Tibial artery (tissue), 4 donors: Measurements from ENCODE around the gene ACP2.
A peak's percentile ranks its signal among the peaks of the same experiment; 100 is the strongest.

ENCODE experiments used
- DNase-seq, 2 donors: peaks; one replicate each; pipeline ENCODE4 v3.0.0-alpha.2; 2019
- H3K27ac ChIP-seq, 2 donors: fragments of 200-600 bp; sonication (generic) in 1 of 2; 1 replicate in 1 of 2; 2 replicates in 1 of 2; pipeline ENCODE4 v1.5.1; 2018 to 2019; ENCODE audit warnings: mild to moderate bottlenecking in 1 of 2
- H3K27me3 ChIP-seq, 2 donors: fragments of 200-600 bp; sonication (generic) in 1 of 2; one replicate each; pipeline versions ENCODE4 v1.5.1 to v1.6.0; 2016 to 2019
- H3K36me3 ChIP-seq, 3 donors: fragments of 200-600 bp; sonication (generic) in 2 of 3; one replicate each; pipeline ENCODE4 v1.5.1; 2016 to 2019; ENCODE audit warnings: mild to moderate bottlenecking in 2 of 3
- H3K4me1 ChIP-seq, 4 donors: fragments of 200-600 bp; sonication (generic) in 2 of 4; 1 replicate in 3 of 4; 2 replicates in 1 of 4; pipeline ENCODE4 v1.5.1; 2016 to 2019
- H3K4me3 ChIP-seq, 2 donors: fragments of 200-600 bp; sonication (generic) in 1 of 2; 1 replicate in 1 of 2; 2 replicates in 1 of 2; pipeline ENCODE4 v1.5.1; 2018 to 2019; ENCODE audit warnings: mild to moderate bottlenecking in 2 of 2
- H3K9me3 ChIP-seq, 3 donors: fragments of 200-600 bp; sonication (generic) in 1 of 3; one replicate each; pipeline ENCODE4 v1.5.1; 2016 to 2019
- intact Hi-C: fragments of 100-400 bp; cut with DNase I; formaldehyde crosslinking; loops from one replicate; pipeline ENCODE4 v1.15.0; 2023; ENCODE audit warnings: low total_unique reads
- TF ChIP-seq, protein P1 (sequence below), 2 experiments: fragments of 200-600 bp in 1 of 2; fragments of 450-650 bp in 1 of 2; IDR thresholded peaks; one replicate each; pipeline ENCODE4 v1.5.1; 2017 to 2019; ENCODE audit warnings: antibody characterized with exemption in 2 of 2, mild to moderate bottlenecking in 1 of 2, moderate library complexity in 1 of 2

The ACP2 gene

GRCh38 chr11:47285969-47286770, 37.6 kb upstream of the ACP2 start:
- no peaks in the 10 kb centered on the region for H3K4me1 ChIP-seq
- H3K4me3 ChIP-seq: no peak overlapping the region
- no peaks in the 10 kb centered on the region for H3K9me3 ChIP-seq
- intact Hi-C loops: no loop called here
- no peaks in the 10 kb centered on the region for H3K27me3 ChIP-seq
- H3K36me3 ChIP-seq: peaks cover 98 to 100% (median 100%) of the 10 kb centered on the region in 3 donors
- TF ChIP-seq, protein P1, sequence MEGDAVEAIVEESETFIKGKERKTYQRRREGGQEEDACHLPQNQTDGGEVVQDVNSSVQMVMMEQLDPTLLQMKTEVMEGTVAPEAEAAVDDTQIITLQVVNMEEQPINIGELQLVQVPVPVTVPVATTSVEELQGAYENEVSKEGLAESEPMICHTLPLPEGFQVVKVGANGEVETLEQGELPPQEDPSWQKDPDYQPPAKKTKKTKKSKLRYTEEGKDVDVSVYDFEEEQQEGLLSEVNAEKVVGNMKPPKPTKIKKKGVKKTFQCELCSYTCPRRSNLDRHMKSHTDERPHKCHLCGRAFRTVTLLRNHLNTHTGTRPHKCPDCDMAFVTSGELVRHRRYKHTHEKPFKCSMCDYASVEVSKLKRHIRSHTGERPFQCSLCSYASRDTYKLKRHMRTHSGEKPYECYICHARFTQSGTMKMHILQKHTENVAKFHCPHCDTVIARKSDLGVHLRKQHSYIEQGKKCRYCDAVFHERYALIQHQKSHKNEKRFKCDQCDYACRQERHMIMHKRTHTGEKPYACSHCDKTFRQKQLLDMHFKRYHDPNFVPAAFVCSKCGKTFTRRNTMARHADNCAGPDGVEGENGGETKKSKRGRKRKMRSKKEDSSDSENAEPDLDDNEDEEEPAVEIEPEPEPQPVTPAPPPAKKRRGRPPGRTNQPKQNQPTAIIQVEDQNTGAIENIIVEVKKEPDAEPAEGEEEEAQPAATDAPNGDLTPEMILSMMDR (IDR thresholded peaks at IDR 0.05): no peak
- no peak overlapping the region for H3K27ac ChIP-seq
- peak in 1 of 2 donors; percentile 42 for DNase-seq

DNA sequence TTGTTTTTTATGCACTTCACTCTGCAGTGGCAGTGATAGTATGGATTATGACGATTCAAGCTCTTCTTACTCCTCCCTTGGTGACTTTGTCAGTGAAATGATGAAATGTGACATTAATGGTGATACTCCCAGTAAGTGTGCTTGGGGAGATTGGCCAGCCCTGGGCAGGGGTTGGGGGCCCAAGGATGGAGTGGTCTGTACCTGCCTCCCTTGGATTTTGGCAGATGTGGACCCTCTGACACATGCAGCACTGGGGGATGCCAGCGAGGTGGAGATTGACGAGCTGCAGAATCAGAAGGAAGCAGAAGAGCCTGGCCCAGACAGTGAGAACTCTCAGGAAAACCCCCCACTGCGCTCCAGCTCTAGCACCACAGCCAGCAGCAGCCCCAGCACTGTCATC, 35.5 kb upstream of the ACP2 start:
- H3K36me3 ChIP-seq: peaks cover 96 to 100% (median 96%) of the 10 kb centered on the region in 3 donors
- H3K4me3 ChIP-seq: no peak overlapping the region
- no peaks in the 10 kb centered on the region for H3K4me1 ChIP-seq
- no peaks in the 10 kb centered on the region for H3K27me3 ChIP-seq
- no peak for DNase-seq
- no peaks in the 10 kb centered on the region for H3K9me3 ChIP-seq
- no peak overlapping the region for H3K27ac ChIP-seq
- TF ChIP-seq, protein P1 (IDR thresholded peaks at IDR 0.05): no peak
- intact Hi-C loops: no loop called here

GRCh38 chr11:47282462-47282861, 33.8 kb upstream of the ACP2 start:
- DNase-seq: peak in 1 of 2 donors; percentile 17
- H3K36me3 ChIP-seq: peaks cover 90 to 100% (median 98%) of the 10 kb centered on the region in 3 donors
- no peaks in the 10 kb centered on the region for H3K27me3 ChIP-seq
- no peak overlapping the region for H3K4me3 ChIP-seq
- intact Hi-C loops: no loop called here
- H3K4me1 ChIP-seq: no peaks in the 10 kb centered on the region
- no peak overlapping the region for H3K27ac ChIP-seq
- TF ChIP-seq, protein P1 (IDR thresholded peaks at IDR 0.05): no peak
- no peaks in the 10 kb centered on the region for H3K9me3 ChIP-seq

DNA sequence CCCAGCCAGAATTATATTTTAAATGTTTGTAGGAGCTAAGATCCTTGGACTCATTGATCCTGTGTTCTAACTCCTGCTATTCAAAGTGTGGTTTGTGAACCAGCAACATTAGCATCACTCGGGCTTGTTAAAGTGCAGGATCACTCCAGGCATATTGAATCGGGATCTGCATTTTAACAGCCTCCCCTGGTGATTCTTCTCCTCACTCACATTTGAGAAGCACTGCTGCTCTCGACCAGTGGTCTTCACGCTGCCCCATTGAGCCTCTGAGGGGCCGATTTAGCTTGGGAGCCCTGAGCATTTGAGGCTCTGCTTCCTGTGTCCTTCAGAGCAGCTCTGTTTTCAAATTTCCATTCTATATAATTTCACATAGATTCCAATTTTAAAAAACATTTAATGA, 32.2 kb upstream of the ACP2 start:
- intact Hi-C loops: no loop called here
- Histone ChIP-seq H3K27me3 (no peaks in the 10 kb centered on the region), H3K27ac (no peak overlapping the region), H3K9me3 (no peaks in the 10 kb centered on the region), H3K36me3 (peaks cover 90 to 100% (median 97%) of the 10 kb centered on the region in 3 donors), H3K4me3 (no peak overlapping the region), H3K4me1 (no peaks in the 10 kb centered on the region)
- TF ChIP-seq, protein P1 (IDR thresholded peaks at IDR 0.05): no peak
- peak in 1 of 2 donors; percentile 12 for DNase-seq

DNA sequence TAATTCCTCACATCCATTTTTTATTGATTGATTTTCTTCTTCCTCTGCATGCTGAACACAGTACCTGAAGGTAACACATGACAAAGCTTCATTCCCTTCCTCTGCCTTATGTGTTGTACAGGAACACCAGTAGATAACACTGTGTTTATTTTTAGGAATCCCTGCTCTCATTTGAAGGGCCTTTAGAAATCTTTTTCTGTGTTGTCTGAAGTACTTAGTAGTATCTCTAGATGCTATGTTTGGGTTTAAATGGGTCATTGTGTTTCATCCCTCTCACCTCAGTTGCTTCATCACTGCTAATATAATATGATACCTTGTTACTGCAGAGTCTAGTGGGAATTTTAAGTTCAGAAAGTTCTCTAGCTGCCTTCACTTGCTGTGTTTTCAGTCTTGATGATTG, 31.5 kb upstream of the ACP2 start:
- no peak for DNase-seq
- H3K27ac ChIP-seq: no peak overlapping the region
- no peaks in the 10 kb centered on the region for H3K9me3 ChIP-seq
- intact Hi-C loops: no loop called here
- TF ChIP-seq, protein P1 (IDR thresholded peaks at IDR 0.05): no peak
- no peak overlapping the region for H3K4me3 ChIP-seq
- peaks cover 90 to 100% (median 95%) of the 10 kb centered on the region in 3 donors for H3K36me3 ChIP-seq
- H3K27me3 ChIP-seq: no peaks in the 10 kb centered on the region
- H3K4me1 ChIP-seq: no peaks in the 10 kb centered on the region
